Heart left ventricle (tissue), 13 donors: ENCODE data around the gene OR5B3.

Source experiments
- POLR2A ChIP-seq, 2 donors: fragments of 450-650 bp; IDR thresholded peaks; one replicate each; pipeline ENCODE4 v1.6.1; 2017; ENCODE audit warnings: antibody characterized with exemption in 2 of 2, mild to moderate bottlenecking in 2 of 2, moderate library complexity in 2 of 2
- TF ChIP-seq, protein P1 (sequence below), 12 donors: fragments of 200-600 bp; sonication (generic) in 4 of 12; IDR thresholded peaks; one replicate each; pipeline versions ENCODE4 v1.5.0 to v1.8.0; 2018 to 2022; ENCODE audit warnings: antibody characterized with exemption in 12 of 12, mild to moderate bottlenecking in 5 of 12
- donor health status: ischemic (EF 13 %, LVEDD 7.1; RV severe dilation, severe dysfunction).
- donor health status: DM: no; HTN: yes; CAD: no.
- donor health status: DM: no; HTN: no; CAD: no.
- donor health status: ischemic (EF 25% LVEDD 6.9; RV normal size, moderate dysfunction).
- donor health status: ischemic (EF 25% LVEDD 5.7; RV mildly dilated, moderate dysfunction).
- donor health status: ischemic (EF 35%, LVEDD 5.7; RV mildly dilated, moderate dysfunction).
- donor health status: nonischemic (EF 11% LVEDD 7.7; RV severe dilation, severe dysfunction).
- donor health status: DM: yes; HTN: yes; CAD: no.
- donor health status: PGD.
- donor health status: ischemic (EF 29% LVEDD 5.4; RV normal size, mild dysfunction).
- donor health status: nonischemic (EF 23%, LVEDD 6.1; RV moderate dilation, normal function).

DNA sequence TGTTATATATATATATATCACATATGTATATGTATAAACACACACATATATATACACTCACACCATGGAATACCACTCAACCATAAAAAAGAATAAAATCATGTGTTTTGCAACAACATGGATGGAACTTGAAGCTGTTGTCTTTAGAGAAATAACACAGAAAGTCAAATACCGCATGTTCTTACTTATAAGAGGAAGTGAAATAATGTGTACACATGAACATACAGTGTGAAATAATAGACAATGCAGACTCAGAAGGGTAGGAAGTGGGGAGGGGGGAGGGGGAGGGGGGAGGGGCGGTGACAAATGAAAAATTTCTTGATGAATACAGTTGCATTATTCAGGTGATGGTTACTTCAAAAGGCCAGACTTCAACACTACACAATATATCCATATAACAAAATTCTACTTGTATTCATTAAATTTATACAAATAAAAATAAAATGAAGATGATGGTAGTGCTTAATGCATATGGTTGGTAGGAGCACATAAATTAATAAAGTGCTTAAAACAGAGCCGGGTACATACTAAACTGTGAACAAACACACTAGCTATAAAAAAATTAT, 27.0 kb upstream of the OR5B3 start:
- TF ChIP-seq, protein P1, sequence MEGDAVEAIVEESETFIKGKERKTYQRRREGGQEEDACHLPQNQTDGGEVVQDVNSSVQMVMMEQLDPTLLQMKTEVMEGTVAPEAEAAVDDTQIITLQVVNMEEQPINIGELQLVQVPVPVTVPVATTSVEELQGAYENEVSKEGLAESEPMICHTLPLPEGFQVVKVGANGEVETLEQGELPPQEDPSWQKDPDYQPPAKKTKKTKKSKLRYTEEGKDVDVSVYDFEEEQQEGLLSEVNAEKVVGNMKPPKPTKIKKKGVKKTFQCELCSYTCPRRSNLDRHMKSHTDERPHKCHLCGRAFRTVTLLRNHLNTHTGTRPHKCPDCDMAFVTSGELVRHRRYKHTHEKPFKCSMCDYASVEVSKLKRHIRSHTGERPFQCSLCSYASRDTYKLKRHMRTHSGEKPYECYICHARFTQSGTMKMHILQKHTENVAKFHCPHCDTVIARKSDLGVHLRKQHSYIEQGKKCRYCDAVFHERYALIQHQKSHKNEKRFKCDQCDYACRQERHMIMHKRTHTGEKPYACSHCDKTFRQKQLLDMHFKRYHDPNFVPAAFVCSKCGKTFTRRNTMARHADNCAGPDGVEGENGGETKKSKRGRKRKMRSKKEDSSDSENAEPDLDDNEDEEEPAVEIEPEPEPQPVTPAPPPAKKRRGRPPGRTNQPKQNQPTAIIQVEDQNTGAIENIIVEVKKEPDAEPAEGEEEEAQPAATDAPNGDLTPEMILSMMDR (IDR thresholded peaks at IDR 0.05), result no peak
- TF ChIP-seq POLR2A (IDR thresholded peaks at IDR 0.05), result no peak
